ENCODE data around the gene B4GALT4.

Gene B4GALT4

DNA sequence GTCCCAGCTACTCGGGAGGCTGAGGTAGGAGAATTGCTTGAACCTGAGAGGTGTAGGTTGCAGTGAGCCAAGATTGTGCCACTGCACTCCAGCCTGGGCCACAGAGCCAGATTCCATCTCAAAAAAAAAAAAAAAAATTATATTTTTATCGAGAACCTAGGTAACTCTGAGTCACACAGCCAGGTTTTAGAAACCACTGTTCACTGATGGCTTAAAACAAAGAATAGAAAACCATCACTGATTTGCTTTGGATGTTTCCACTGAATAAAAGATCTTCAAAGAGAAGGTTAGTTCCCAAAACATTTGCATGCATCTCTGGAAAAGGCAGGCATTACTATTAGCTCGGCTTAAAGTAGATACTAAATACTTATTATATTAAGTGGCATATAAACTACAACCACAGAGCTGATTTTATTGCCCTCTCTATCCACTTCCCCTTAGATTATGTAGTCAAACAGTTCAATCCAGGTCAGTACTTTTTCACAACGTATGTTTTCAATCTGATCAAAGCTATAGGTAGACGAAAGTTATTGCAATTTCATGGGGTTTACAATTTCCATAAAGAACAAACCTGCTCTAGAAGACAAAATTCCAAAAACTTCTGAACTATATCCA lies 1.4 kb downstream of the B4GALT4 start:
- H3K4me3 ChIP-seq (ENCODE audit: low read depth, low read length), result peak overlapping the region; percentile 70
- DNase-seq (ENCODE audit: low read depth), result no peak

DNA sequence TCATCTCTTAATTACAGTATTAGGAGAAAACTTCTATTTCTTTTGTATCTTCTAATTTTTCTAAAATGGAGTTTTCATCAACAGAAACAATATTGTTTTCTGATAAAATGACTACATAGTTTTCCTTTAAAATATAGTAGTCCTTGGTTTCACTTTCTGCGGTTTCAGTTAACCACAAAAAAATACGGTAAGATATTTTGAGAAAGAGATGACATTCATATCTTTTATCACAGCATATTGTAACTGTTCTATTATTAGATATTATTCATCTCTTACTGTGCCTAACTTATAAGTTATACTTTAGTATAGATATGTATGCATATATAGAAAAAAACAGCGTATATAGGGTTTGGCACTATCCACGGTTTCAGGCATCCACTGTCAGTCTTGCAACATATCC lies 2.3 kb downstream of the B4GALT4 start:
- no peak overlapping the region for H3K4me3 ChIP-seq (ENCODE audit: low read depth, low read length)
- no peak for DNase-seq (ENCODE audit: low read depth)

DNA sequence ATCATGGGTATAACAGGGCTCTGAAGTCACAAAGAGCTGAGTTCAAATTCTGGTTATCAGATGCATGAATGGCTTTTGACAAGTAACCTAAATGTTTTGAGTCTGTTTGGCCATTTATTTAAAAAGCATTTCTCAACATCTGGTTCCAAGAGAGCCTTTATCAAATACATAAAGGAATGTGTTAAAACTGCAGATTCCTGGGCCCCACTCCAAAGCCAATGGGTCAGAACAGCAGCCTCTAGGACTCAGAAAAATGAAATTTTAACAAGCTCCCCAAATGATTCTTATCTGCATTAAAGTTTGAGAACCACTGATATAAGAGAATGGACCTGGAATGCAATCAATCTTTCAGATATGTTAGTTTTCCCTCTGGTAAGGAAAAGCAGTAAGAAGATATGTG lies 3.4 kb downstream of the B4GALT4 start:
- DNase-seq (ENCODE audit: low read depth), result no peak
- H3K4me3 ChIP-seq (ENCODE audit: low read depth, low read length), result no peak overlapping the region

DNA sequence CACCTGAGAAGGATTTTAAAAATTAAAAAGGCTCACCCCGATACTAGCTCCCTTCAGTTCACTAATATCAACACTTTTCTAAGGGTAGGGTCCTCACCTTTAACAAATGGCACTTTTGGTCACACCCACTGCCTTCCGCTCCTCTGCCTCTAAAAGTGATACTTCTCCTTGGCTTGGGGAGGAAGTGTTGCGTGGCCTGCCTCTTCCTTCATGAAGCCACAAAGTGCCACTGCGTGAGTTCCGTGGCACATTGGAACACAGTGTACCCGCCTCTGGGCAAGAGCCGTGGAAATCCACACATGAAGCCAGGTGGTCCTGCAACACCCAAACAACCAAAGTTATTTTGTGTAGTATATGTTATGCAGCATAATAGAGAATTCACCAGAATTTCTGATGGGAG lies 3.9 kb downstream of the B4GALT4 start:
- no peak overlapping the region for H3K4me3 ChIP-seq (ENCODE audit: low read depth, low read length)
- DNase-seq (ENCODE audit: low read depth), result no peak

DNA sequence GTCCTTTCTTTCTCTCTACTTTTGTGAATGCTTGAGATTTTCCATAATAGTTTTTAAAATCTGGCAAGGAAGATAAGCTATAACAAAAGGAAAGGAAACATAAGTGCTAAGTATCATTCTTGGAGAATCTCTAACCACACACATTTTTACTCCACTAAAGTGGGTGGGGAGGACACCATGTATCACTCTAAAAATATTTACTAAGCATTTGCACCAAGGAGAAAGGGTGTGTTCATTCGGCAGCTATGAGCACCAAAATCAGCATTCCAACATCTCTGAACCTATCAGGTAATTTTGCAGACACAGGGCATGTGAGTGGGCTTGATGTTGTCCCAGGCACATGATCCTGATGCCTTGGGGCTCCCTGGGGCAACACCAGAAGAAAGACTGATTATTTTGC lies 5.5 kb downstream of the B4GALT4 start:
- H3K4me3 ChIP-seq (ENCODE audit: low read depth, low read length), result no peak overlapping the region
- DNase-seq (ENCODE audit: low read depth), result no peak

GRCh38 chr3:119234610-119235009 lies 6.1 kb downstream of the B4GALT4 start:
- DNase-seq (ENCODE audit: low read depth), result no peak
- H3K4me3 ChIP-seq (ENCODE audit: low read depth, low read length), result no peak overlapping the region

- H3K4me3 ChIP-seq (ENCODE audit: low read depth, low read length), result no peak overlapping the region
- no peak for DNase-seq (ENCODE audit: low read depth)
These were observed 9.9 kb downstream of the B4GALT4 start for GRCh38 chr3:119230745-119231144.

- no peak overlapping the region for H3K4me3 ChIP-seq (ENCODE audit: low read depth, low read length)
- DNase-seq (ENCODE audit: low read depth), result no peak
These were observed 10.6 kb downstream of the B4GALT4 start for GRCh38 chr3:119230071-119230470.

- H3K4me3 ChIP-seq (ENCODE audit: low read depth, low read length), result no peak overlapping the region
- no peak for DNase-seq (ENCODE audit: low read depth)
These were observed 11.5 kb downstream of the B4GALT4 start for GRCh38 chr3:119229190-119229589.

- H3K4me3 ChIP-seq (ENCODE audit: low read depth, low read length), result no peak overlapping the region
- no peak for DNase-seq (ENCODE audit: low read depth)
These were observed 12.1 kb downstream of the B4GALT4 start for GRCh38 chr3:119228373-119229145.

DNA sequence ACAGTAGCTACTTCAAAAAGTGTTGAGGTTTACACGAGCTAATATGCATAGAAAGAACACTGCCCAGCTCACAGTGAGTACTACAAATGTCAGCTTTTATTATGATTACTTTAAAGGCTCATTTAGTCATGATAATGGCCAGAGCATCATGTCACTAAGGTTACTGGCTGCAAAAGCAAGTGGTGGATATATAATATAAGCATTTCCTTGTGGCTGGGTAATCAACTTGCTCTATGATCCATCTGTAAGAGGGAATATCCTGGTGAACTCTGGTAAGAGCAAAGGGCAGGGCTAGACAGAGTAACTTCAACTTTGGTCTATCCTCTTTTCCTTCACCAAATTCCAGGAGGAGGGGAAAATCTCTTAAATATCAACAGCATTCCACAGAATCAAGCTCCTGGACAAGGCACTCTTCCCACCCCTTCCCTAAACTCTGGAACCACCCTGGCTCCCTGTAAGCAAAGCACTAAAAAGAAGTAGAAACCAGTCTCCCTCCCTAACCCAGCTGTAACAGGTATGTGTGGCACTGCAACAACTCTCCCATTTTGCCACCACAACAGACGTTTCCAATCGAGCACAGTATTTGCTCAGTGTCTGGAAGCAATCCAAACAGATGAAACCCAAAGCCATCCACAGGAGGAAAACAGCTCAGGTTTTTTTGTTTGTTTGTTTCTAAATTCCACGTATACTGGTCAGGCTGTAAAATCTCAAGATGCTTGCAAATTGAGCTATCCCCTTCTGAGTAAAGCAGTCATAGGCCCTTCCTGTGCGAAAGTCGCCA lies 13.4 kb downstream of the B4GALT4 start:
- no peak overlapping the region for H3K4me3 ChIP-seq (ENCODE audit: low read depth, low read length)
- DNase-seq (ENCODE audit: low read depth), result no peak

GRCh38 chr3:119225121-119225520 lies 15.6 kb downstream of the B4GALT4 start:
- no peak overlapping the region for H3K4me3 ChIP-seq (ENCODE audit: low read depth, low read length)
- DNase-seq (ENCODE audit: low read depth), result no peak

DNA sequence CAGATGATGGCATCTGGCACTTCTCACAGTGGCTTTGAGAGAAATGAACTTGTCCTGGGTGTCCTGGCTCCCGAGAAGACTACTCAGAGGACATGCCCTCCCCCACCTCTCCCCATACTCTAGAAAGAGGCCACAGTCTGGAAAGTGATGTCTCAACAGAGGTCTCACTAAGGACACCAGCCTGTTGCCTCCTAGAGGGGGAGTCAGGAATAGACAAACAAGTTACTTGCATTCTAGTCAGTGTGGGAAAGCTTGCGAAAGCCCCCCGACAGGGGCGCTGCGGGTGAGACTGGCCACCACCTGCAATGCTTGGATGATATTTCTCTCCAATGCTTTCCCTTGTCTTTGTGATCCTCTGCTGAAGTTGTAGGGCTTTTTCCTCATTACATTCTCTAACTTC lies 17.2 kb downstream of the B4GALT4 start:
- H3K4me3 ChIP-seq (ENCODE audit: low read depth, low read length), result no peak overlapping the region
- DNase-seq (ENCODE audit: low read depth), result no peak

DNA sequence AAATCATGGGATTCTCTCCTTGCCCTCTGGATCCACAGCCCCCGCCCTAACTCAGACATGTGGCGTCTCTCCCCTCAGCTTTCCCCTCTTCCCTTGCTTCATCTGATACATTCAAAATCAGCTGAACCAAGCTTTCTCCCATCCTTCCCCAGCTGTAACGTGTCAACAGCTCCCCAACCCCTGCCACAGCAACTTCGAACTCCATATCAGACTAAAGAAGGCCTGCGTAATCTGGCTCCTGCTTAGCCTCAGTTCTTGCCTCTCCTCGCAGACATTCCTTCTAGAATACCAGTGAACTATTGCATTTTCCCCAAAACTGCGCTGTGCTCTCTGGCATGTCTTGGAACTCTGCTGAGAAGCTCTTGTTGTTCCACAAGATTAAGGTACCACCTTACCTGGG lies 18.3 kb downstream of the B4GALT4 start:
- H3K4me3 ChIP-seq (ENCODE audit: low read depth, low read length), result no peak overlapping the region
- DNase-seq (ENCODE audit: low read depth), result no peak

DNA sequence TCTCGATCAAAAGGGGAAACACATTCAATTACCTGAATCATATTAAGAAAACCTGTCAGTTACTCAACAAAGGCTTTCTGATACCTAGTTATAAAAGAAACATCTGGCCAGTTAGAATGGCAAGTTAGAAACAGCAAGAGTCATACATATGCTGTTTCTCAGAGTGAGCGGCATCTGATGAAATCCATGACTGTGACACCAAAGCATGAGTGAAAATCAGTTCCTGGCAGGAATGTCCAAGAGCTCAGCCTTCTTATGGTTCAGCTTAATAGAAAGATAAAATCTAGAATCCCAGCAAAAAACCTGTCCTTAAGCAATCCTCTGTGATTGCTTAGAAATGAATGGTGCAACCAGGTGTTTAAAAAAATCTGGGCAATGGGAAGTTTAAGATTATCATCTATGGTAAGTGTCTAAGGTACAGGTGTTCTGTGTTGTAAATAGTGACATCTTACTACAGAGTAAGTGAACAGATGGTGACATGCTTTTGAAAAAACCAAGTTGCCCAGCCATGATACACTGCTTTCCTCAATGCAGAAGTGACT lies 18.8 kb downstream of the B4GALT4 start:
- DNase-seq (ENCODE audit: low read depth), result no peak
- H3K4me3 ChIP-seq (ENCODE audit: low read depth, low read length), result no peak overlapping the region

- no peak overlapping the region for H3K4me3 ChIP-seq (ENCODE audit: low read depth, low read length)
- no peak for DNase-seq (ENCODE audit: low read depth)
These were observed 19.6 kb downstream of the B4GALT4 start for GRCh38 chr3:119220970-119221667.

DNA sequence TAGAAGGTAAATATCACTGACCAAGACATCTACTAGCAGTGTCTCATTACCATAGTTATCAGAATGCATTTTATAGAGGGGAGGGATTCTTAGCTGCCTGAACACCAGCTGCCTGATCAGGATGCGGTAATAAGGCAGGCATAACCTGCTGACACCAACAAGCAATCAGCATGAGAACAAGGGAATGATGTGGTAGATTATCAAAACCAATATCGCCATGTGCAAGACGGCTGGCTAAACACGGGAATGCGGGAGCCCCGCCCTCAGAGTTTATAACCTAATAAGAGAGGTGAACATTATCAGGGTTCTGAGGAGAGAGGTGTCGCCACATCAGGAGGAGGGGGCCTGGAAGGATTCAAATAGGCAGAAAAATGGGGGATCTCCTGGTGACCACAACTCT lies 20.5 kb downstream of the B4GALT4 start:
- no peak overlapping the region for H3K4me3 ChIP-seq (ENCODE audit: low read depth, low read length)
- no peak for DNase-seq (ENCODE audit: low read depth)

DNA sequence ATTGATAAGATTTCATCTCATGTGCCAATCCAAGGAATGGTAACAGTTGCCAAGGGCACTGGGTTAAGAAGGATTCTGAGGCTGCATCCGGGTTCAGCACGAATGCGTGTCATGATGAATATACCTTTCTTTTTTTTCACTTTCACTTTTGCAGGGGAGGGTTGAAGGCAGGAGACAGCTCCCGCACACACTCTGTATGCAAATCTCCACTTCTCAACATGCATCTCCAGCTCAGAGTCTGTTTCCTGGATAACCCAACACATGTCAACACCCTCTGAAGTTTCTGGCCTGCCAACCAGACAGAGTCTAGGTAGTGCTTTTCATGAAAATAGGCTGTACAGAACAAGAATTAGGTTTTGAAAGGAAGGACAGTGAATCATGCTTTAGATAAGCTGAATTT lies 21.6 kb downstream of the B4GALT4 start:
- DNase-seq (ENCODE audit: low read depth), result no peak
- no peak overlapping the region for H3K4me3 ChIP-seq (ENCODE audit: low read depth, low read length)

- no peak overlapping the region for H3K4me3 ChIP-seq (ENCODE audit: low read depth, low read length)
- no peak for DNase-seq (ENCODE audit: low read depth)
These were observed 28.9 kb downstream of the B4GALT4 start for GRCh38 chr3:119211803-119212202.

- DNase-seq (ENCODE audit: low read depth), result no peak
- no peak overlapping the region for H3K4me3 ChIP-seq (ENCODE audit: low read depth, low read length)
These were observed 29.5 kb downstream of the B4GALT4 start for GRCh38 chr3:119211193-119211592.

All from skeletal muscle cell (primary cell).